Spleen (tissue), 3 donors: ENCODE results near the gene SSH2.

Experiments used
- POLR2A ChIP-seq, 3 donors: fragments of 450-650 bp; IDR thresholded peaks; one replicate each; pipeline ENCODE4 v1.5.1; 2017; ENCODE audit warnings: antibody characterized with exemption in 3 of 3, mild to moderate bottlenecking in 1 of 3
- POLR2AphosphoS5 ChIP-seq, 3 donors: sonication (generic); formaldehyde crosslinking; IDR thresholded peaks; one replicate each; pipeline ENCODE4 v1.5.1; 2017; ENCODE audit warnings: antibody characterized with exemption in 3 of 3

DNA sequence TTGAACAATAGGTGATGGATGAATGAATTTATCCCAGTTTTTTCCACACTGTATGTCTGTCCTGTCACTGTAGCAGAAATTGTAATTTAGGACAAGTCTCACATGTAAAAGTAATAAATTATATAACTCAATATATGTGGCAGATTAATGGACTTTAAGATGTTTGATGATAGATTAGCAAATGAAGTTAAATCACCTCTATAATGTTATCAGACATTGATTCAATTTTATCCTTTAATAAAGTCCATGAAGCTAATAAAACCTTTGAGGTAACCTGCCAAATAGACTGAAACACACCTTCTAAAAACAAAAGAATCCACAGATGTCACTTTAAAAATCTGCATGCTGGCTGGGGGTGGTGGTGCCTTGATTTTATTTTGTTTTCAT lies 224.0 kb downstream of the SSH2 start:
- TF ChIP-seq POLR2AphosphoS5 (IDR thresholded peaks at IDR 0.05), result no peak
- no peak for TF ChIP-seq POLR2A (IDR thresholded peaks at IDR 0.05)
